Liver (tissue), 3 donors: ENCODE results near the gene CA9.

Experiments
- EGR1 ChIP-seq, 2 donors: IDR thresholded peaks; 2 replicates each; pipeline ENCODE4 v1.6.1; 2016 to 2018; ENCODE audit warnings: antibody characterized with exemption in 2 of 2, low read depth in 2 of 2
- GABPA ChIP-seq, 2 donors: IDR thresholded peaks in 1 of 2; conservative IDR thresholded peaks in 1 of 2; 2 replicates each; pipeline ENCODE4 v1.6.1; 2016; ENCODE audit warnings: antibody characterized with exemption in 2 of 2, mild to moderate bottlenecking in 1 of 2, moderate library complexity in 1 of 2
- JUND ChIP-seq, 2 donors: IDR thresholded peaks; 2 replicates each; pipeline ENCODE4 v1.6.1; 2016; ENCODE audit warnings: antibody characterized with exemption in 2 of 2
- RAD21 ChIP-seq, 2 donors: IDR thresholded peaks; 2 replicates each; pipeline ENCODE4 v1.6.1; 2016; ENCODE audit warnings: antibody characterized with exemption in 2 of 2, mild to moderate bottlenecking in 2 of 2
- RXRA ChIP-seq, 2 donors: IDR thresholded peaks; 2 replicates each; pipeline ENCODE4 v1.6.1; 2017 to 2018; ENCODE audit warnings: antibody characterized with exemption in 2 of 2, mild to moderate bottlenecking in 1 of 2
- SP1 ChIP-seq: IDR thresholded peaks from 2 replicates; pipeline ENCODE4 v1.6.1; 2018; ENCODE audit warnings: antibody characterized with exemption, mild to moderate bottlenecking
- TAF1 ChIP-seq: conservative IDR thresholded peaks from 2 replicates; pipeline ENCODE4 v1.6.1; 2016; ENCODE audit warnings: antibody characterized with exemption, mild to moderate bottlenecking
- YY1 ChIP-seq: IDR thresholded peaks from 2 replicates; pipeline ENCODE4 v1.6.1; 2016; ENCODE audit warnings: antibody characterized with exemption, mild to moderate bottlenecking
- TF ChIP-seq, protein P1 (sequence below): fragments of 150-350 bp; IDR thresholded peaks from 2 replicates; pipeline ENCODE4 v1.5.1; 2017; ENCODE audit warnings: improper control_type of control experiment, low read depth, low read length; ENCODE audit not compliant: missing input control
- TF ChIP-seq, protein P2 (sequence below): IDR thresholded peaks from 2 replicates; pipeline ENCODE4 v1.6.1; 2016; ENCODE audit warnings: antibody characterized with exemption, mild to moderate bottlenecking
- TF ChIP-seq, protein P3 (sequence below): IDR thresholded peaks from 2 replicates; pipeline ENCODE4 v1.6.1; 2016; ENCODE audit warnings: antibody characterized with exemption
- TF ChIP-seq, protein P4 (sequence below): IDR thresholded peaks from 2 replicates; pipeline ENCODE4 v1.6.1; 2016; ENCODE audit warnings: antibody characterized with exemption
- donor health status: healthy.
- donor health status: healthy.

DNA sequence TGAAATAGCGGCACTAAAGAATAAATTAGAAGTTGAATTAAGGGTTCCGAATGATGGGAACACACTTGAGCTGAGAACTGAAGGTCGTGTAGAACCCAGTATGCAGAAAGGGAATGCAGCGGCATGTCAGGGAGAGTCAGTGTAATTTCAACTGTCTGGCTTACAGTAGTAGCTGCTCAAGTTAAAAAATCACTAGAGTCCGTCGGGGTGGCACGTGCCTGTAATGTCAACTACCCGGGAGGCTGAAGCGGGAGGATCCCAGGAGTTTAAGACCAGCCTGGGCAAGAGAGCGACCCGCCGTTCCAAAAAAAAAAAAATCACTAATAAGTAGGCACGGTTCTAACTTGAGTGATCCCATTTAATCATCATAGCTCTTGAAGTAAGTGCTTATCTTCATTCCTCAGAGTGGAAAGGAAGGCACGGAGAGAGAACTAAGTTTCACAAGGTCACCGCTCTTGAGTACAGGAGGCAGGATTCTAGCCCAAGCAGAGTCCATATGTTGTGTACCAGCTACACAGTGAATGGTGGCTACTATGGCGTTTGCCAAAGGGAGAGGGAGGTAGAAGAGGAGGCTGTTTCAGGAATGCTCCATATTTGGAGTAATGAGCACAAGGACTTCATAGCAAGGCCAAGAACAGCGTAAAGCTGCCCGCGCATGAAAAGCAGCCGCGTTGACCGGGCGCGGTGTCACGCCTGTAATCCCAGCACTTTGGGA lies 16.7 kb upstream of the CA9 start:
- TF ChIP-seq JUND (IDR thresholded peaks at IDR 0.05): no peak
- TF ChIP-seq, protein P1, sequence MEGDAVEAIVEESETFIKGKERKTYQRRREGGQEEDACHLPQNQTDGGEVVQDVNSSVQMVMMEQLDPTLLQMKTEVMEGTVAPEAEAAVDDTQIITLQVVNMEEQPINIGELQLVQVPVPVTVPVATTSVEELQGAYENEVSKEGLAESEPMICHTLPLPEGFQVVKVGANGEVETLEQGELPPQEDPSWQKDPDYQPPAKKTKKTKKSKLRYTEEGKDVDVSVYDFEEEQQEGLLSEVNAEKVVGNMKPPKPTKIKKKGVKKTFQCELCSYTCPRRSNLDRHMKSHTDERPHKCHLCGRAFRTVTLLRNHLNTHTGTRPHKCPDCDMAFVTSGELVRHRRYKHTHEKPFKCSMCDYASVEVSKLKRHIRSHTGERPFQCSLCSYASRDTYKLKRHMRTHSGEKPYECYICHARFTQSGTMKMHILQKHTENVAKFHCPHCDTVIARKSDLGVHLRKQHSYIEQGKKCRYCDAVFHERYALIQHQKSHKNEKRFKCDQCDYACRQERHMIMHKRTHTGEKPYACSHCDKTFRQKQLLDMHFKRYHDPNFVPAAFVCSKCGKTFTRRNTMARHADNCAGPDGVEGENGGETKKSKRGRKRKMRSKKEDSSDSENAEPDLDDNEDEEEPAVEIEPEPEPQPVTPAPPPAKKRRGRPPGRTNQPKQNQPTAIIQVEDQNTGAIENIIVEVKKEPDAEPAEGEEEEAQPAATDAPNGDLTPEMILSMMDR: no peak
- no peak for TF ChIP-seq GABPA (IDR thresholded peaks at IDR 0.05 in 1 of 2, conservative IDR thresholded peaks at IDR 0.05 in 1 of 2)
- TF ChIP-seq, protein P2, sequence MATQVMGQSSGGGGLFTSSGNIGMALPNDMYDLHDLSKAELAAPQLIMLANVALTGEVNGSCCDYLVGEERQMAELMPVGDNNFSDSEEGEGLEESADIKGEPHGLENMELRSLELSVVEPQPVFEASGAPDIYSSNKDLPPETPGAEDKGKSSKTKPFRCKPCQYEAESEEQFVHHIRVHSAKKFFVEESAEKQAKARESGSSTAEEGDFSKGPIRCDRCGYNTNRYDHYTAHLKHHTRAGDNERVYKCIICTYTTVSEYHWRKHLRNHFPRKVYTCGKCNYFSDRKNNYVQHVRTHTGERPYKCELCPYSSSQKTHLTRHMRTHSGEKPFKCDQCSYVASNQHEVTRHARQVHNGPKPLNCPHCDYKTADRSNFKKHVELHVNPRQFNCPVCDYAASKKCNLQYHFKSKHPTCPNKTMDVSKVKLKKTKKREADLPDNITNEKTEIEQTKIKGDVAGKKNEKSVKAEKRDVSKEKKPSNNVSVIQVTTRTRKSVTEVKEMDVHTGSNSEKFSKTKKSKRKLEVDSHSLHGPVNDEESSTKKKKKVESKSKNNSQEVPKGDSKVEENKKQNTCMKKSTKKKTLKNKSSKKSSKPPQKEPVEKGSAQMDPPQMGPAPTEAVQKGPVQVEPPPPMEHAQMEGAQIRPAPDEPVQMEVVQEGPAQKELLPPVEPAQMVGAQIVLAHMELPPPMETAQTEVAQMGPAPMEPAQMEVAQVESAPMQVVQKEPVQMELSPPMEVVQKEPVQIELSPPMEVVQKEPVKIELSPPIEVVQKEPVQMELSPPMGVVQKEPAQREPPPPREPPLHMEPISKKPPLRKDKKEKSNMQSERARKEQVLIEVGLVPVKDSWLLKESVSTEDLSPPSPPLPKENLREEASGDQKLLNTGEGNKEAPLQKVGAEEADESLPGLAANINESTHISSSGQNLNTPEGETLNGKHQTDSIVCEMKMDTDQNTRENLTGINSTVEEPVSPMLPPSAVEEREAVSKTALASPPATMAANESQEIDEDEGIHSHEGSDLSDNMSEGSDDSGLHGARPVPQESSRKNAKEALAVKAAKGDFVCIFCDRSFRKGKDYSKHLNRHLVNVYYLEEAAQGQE: no peak
- no peak for TF ChIP-seq TAF1
- TF ChIP-seq, protein P3, sequence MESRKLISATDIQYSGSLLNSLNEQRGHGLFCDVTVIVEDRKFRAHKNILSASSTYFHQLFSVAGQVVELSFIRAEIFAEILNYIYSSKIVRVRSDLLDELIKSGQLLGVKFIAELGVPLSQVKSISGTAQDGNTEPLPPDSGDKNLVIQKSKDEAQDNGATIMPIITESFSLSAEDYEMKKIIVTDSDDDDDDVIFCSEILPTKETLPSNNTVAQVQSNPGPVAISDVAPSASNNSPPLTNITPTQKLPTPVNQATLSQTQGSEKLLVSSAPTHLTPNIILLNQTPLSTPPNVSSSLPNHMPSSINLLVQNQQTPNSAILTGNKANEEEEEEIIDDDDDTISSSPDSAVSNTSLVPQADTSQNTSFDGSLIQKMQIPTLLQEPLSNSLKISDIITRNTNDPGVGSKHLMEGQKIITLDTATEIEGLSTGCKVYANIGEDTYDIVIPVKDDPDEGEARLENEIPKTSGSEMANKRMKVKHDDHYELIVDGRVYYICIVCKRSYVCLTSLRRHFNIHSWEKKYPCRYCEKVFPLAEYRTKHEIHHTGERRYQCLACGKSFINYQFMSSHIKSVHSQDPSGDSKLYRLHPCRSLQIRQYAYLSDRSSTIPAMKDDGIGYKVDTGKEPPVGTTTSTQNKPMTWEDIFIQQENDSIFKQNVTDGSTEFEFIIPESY: no peak
- TF ChIP-seq SP1: no peak
- TF ChIP-seq RAD21 (IDR thresholded peaks at IDR 0.05): no peak
- TF ChIP-seq YY1: no peak
- TF ChIP-seq RXRA (IDR thresholded peaks at IDR 0.05): no peak
- TF ChIP-seq, protein P4, sequence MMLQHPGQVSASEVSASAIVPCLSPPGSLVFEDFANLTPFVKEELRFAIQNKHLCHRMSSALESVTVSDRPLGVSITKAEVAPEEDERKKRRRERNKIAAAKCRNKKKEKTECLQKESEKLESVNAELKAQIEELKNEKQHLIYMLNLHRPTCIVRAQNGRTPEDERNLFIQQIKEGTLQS: no peak
- no peak for TF ChIP-seq EGR1 (IDR thresholded peaks at IDR 0.05; ENCODE audit: low read depth in 2 of 2)
